Measurements from ENCODE around the gene DGCR2.
"Not testable (repeated sequence)": the region's sequence is repeated elsewhere in the genome, so short reads cannot be mapped to it uniquely, and the experiment has no call there.

DGCR2 gene

DNA sequence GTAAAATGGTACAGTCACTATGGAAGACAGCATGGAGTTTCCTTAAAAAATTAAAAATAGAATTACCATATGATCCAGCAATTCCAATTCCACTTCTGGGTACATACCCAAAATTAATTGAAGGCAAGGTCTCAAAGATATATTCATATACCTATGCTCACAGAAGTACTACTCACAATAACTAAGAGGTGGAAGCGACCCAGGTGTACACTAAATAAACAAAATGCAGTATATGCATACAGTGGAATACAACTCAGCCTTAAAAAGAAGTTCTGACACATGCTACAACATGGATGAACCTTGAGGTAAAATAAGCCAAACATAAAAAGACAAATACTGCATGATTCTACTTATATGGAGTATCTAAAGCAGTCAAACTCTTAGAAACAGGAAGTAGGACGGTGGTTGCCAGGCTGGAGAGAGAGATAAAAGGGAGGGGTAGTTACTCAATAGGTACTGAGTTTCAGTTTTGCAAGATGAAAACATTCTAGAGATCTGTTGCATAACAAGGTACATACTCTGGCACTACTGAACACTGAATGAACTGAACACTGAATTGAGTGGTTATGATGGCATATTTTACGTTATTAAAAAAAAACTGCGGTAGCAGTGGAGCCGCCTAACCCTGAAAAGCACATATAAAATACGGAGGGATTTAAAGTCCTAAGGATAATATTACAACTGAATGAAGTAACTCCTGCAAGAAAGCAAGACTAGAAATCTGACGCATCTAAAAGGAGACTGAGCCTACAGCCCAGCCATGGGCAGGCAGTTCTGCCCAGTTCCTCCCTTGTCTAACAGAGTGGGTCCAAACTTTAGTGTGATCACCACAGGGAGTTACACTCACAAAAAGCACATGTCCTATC, 12.8 kb downstream of the DGCR2 start:
- no peak for DNase-seq (ENCODE audit: low read depth)

- DNase-seq (ENCODE audit: low read depth) = no peak
Measured at GRCh38 chr22:19108807-19109197, 13.4 kb downstream of the DGCR2 start.

GRCh38 chr22:19107730-19108074, 14.5 kb downstream of the DGCR2 start:
- no peak for DNase-seq (ENCODE audit: low read depth)

GRCh38 chr22:19106886-19107729, 15.1 kb downstream of the DGCR2 start:
- no peak for DNase-seq (ENCODE audit: low read depth)

GRCh38 chr22:19105867-19106802, 16.1 kb downstream of the DGCR2 start:
- no peak for DNase-seq (ENCODE audit: low read depth)

DNA sequence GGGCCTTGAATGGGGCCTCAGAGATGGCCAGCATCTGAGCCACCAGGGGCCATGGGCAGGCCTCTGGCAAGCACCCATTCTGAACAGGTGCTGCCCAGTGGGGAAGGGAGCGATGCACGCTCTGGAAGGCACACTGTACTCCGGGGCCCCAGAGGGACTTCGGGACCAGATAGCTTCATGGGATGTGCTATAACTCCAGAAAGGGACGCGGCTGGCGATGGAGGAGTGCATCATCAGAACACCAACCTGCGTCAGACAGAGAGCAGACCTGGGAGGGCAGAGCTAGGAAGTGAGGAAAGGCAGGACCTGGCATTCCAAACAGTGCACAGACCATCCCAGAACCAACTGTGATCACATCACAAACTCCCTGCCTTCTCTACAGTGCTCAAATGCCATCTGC, 16.8 kb downstream of the DGCR2 start:
- DNase-seq (ENCODE audit: low read depth) = no peak

DNA sequence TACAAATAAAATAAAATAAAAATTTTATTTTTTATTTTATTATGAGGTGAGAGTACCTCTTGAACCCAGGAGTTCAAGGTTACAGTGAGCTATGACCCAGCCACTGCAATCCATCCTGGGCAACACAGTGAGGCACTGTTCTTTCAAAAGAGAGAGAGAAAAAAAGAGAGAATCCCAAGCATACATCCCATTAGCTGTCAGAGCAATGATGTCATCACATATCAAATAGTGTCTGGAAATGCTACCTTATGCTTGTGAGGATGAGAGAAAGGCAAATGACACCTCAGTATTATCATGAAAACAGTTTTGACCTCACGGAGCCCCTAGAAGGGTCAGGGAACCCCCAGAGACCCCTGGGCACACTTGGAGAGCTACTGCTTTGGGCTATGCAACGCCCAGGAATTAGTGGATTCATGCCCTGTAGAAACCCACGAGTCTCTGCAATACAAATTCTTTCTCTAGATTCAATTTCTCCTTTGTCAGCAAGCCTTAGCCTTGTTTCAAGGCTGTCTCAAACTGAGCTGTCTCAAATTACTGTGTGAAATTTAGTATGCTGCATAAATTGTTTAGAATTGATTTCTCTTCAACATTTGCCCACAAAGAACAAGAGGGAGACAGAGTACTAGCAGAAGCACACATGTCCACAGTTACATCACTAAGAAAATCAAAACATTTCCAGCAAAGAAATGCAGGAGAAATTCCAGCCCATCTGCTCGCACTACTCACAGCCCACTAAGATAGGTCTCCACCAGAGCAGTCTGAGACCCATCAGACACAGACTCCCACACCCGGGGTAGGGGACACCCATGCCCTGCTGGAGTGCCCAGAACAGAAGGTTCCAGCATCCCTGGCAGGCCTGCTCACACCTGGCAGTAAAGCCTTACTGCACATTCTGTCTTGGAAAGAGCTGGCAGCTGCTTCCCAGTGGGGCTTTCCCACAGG, 18.1 kb downstream of the DGCR2 start:
- DNase-seq (ENCODE audit: low read depth) = no peak

- DNase-seq (ENCODE audit: low read depth) = no peak
Measured at GRCh38 chr22:19098157-19098556, 24.1 kb downstream of the DGCR2 start.

DNA sequence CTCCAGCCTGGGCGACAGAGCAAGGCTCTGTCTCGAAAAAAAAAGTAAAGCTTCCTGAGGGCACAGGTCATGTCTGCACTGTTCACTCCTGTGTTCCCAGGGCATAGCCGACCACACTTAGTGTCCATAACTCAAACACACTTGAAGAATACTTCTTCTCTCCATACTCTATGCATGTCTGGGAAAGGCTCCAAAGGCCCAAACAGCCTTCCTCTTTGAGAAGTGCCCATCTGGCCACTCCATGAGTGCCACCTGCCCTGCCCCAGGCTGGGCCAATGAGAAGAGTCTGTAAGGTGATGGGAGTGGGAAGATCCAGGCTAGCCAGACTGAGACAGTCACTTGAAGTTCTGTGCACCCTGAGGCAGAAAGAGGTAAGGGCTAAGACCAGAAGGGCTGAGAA, 24.7 kb downstream of the DGCR2 start:
- no peak for DNase-seq (ENCODE audit: low read depth)

GRCh38 chr22:19096555-19096954, 25.7 kb downstream of the DGCR2 start:
- no peak for DNase-seq (ENCODE audit: low read depth)

DNA sequence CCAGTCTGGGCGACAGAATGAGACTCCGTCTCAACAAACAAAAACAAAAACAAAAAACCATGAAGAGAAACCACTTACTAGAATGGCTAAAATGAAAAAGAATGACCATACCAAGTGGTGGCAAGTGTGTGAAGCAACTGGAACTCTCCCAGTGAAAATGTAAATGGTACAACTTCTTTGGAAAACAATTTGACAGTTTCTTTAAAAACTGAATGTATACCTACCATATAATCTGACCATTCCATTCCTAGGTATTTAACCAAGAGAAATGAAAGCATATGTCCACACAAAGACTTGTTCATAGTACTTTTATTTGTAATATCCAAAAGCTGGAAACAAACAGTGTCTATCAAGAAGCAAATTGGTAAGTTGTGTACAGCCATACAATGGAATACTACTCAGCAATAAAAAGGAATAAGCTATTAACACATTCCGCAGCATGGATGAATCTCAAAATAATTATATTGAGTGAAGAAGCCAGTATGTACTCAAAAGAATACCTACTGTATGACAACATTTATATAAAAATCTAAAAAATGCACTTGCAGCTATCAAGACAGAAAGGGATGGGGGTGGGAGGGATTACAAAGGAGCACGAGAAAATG, 27.7 kb downstream of the DGCR2 start:
- no peak for DNase-seq (ENCODE audit: low read depth)

DNA sequence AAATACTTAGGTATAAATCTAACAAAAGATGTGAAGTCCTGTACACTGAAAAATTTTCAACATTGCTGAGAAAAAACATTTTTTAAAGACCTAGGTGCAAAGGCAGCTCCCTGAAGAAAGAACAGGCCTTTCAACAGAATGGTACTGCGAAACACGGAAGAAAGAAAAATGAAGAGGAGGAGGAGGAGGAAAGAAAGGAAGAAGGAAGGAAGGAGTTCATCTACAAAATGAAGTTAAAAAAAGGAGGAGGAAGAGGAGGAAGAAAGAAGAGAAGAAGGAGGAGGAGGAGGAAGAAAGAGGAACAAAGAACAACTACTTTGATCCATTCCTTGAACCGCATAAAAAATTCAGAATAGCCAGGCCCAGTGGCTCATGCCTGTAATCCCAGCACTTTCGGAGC, 29.5 kb downstream of the DGCR2 start:
- DNase-seq (ENCODE audit: low read depth) = no peak

GRCh38 chr22:19090586-19091127, 31.6 kb downstream of the DGCR2 start:
- no peak for DNase-seq (ENCODE audit: low read depth)

DNA sequence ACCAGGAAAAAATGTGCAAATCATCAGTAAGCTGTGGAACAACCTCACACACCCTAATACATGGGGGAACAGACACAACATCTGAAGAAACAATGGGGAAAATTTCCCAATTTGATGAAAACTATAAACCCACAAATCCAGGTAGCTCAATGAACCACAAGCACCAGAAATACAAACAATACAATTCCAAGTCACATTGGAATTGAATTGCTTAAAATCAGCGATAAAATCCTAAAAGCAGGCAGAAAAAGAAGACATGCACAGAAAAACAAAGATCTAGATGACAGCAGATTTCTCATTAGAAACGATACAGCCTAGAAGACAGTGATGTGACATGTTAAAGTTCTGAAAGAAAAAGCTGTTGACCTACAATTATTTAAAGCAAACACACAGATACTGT, 32.0 kb downstream of the DGCR2 start:
- no peak for DNase-seq (ENCODE audit: low read depth)

- DNase-seq (ENCODE audit: low read depth) = no peak
Measured at GRCh38 chr22:19088866-19089595, 33.2 kb downstream of the DGCR2 start.

DNA sequence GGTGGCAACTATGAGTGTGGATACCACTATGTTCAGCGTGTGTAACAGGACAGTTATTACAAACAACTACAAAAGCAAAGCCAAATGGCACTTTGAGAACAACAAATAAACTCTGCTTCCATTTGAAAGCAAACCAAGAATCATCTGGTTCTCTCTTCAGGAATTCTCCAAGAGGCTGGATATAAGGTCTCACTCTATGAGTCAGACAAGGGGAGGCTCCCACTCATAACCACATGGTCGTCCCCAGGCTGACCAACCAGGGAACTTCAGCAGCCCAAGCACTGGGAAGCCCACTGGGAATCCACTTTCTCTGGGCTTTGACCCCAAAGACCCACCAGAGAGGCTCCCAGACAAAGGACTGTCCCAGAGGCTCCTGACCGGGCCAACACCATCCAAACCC, 35.3 kb downstream of the DGCR2 start:
- no peak for DNase-seq (ENCODE audit: low read depth)

GRCh38 chr22:19086417-19086816, 35.8 kb downstream of the DGCR2 start:
- DNase-seq (ENCODE audit: low read depth) = no peak

- no peak for DNase-seq (ENCODE audit: low read depth)
Measured at GRCh38 chr22:19085233-19085718, 36.9 kb downstream of the DGCR2 start.

DNA sequence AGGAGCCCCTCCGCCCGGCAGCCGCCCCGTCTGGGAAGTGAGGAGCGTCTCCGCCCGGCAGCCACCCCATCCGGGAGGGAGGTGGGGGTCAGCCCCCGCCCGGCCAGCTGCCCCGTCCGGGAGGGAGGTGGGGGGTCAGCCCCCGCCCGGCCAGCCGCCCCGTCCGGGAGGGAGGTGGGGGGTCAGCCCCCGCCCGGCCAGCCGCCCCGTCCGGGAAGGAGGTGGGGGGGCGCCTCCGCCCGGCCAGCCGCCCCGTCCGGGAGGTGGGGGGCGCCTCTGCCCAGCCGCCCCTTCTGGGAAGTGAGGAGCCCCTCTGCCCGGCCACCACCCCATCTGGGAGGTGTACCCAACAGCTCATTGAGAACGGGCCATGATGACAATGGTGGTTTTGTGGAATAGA, 37.6 kb downstream of the DGCR2 start:
- not testable (repeated sequence) for DNase-seq (ENCODE audit: low read depth)

Data from stimulated activated CD8-positive, alpha-beta memory T cell treated with anti-CD3 and anti-CD28 coated beads, Interleukin-12 subunit alpha, Interleukin-12 subunit beta, amount 100 ng/mL, for 4 hours (primary cell).